Stimulated activated naive CD8-positive, alpha-beta T cell treated with anti-CD3 and anti-CD28 coated beads, Interleukin-15, Interleukin-2, amounts not matched to agents 100 ng/mL and 50 ng/mL, for 24 hours (primary cell): ENCODE data around the gene DOP1A.
A peak's percentile ranks its signal among the peaks of the same experiment; 100 is the strongest.

Experiments used
- H3K27ac Mint-ChIP-seq: one replicate; pipeline ENCODE4 v1.8.0; 2021; ENCODE audit warnings: mild to moderate bottlenecking, mixed read lengths
- H3K27me3 Mint-ChIP-seq: one replicate; pipeline ENCODE4 v1.8.0; 2021; ENCODE audit warnings: mixed read lengths
- H3K36me3 Mint-ChIP-seq: one replicate; pipeline ENCODE4 v1.8.0; 2021; ENCODE audit warnings: low read depth, mixed read lengths
- H3K4me1 Mint-ChIP-seq: one replicate; pipeline ENCODE4 v1.8.0; 2021; ENCODE audit warnings: low read depth, mixed read lengths
- H3K4me3 Mint-ChIP-seq: one replicate; pipeline ENCODE4 v1.8.0; 2021; ENCODE audit warnings: mild to moderate bottlenecking, mixed read lengths
- H3K9me3 Mint-ChIP-seq: one replicate; pipeline ENCODE4 v1.8.0; 2021; ENCODE audit warnings: mixed read lengths

The DOP1A gene

GRCh38 chr6:83067448-83068439, at the start of gene DOP1A:
DOP1A (plus strand) TSS chr6:83067671; CDS start chr6:83096978, 29,307 bp downstream.
- Mint-ChIP-seq H3K27ac (peak within 1 kb of the TSS; percentile 75), H3K4me3 (peak within 1 kb of the TSS; percentile 90), H3K36me3 (peaks cover 2% of the 10 kb centered on the region), H3K27me3 (no peaks in the 10 kb centered on the region), H3K9me3 (no peaks in the 10 kb centered on the region), H3K4me1 (peaks cover 51% of the 10 kb centered on the region)

GRCh38 chr6:83019741-83020140, 47.7 kb upstream of the DOP1A start:
- Mint-ChIP-seq H3K4me3 (no peak overlapping the region), H3K36me3 (peaks cover 80% of the 10 kb centered on the region), H3K27me3 (no peaks in the 10 kb centered on the region), H3K9me3 (peaks cover 6% of the 10 kb centered on the region), H3K27ac (no peak overlapping the region), H3K4me1 (no peaks in the 10 kb centered on the region)

GRCh38 chr6:83031689-83032088, 35.8 kb upstream of the DOP1A start:
- Mint-ChIP-seq H3K27me3 (no peaks in the 10 kb centered on the region), H3K27ac (no peak overlapping the region), H3K9me3 (peaks cover 11% of the 10 kb centered on the region), H3K4me3 (no peak overlapping the region), H3K36me3 (peaks cover 74% of the 10 kb centered on the region), H3K4me1 (no peaks in the 10 kb centered on the region)

- H3K4me3 Mint-ChIP-seq = no peak overlapping the region
- H3K27me3 Mint-ChIP-seq = no peaks in the 10 kb centered on the region
- H3K27ac Mint-ChIP-seq = no peak overlapping the region
- H3K4me1 Mint-ChIP-seq = no peaks in the 10 kb centered on the region
- H3K9me3 Mint-ChIP-seq = peaks cover 6% of the 10 kb centered on the region
- H3K36me3 Mint-ChIP-seq = peaks cover 49% of the 10 kb centered on the region
Measured at GRCh38 chr6:83038246-83038645, 29.2 kb upstream of the DOP1A start.

GRCh38 chr6:83042467-83043053, 24.9 kb upstream of the DOP1A start:
- Mint-ChIP-seq H3K36me3 (peaks cover 29% of the 10 kb centered on the region), H3K4me3 (no peak overlapping the region), H3K4me1 (no peaks in the 10 kb centered on the region), H3K27me3 (no peaks in the 10 kb centered on the region), H3K9me3 (no peaks in the 10 kb centered on the region), H3K27ac (no peak overlapping the region)

- H3K4me3 Mint-ChIP-seq = no peak overlapping the region
- H3K36me3 Mint-ChIP-seq = peaks cover 27% of the 10 kb centered on the region
- no peaks in the 10 kb centered on the region for H3K9me3 Mint-ChIP-seq
- H3K27me3 Mint-ChIP-seq = no peaks in the 10 kb centered on the region
- H3K27ac Mint-ChIP-seq = no peak overlapping the region
- H3K4me1 Mint-ChIP-seq = no peaks in the 10 kb centered on the region
Measured at GRCh38 chr6:83044091-83044768, 23.2 kb upstream of the DOP1A start.

GRCh38 chr6:83047065-83047754, 20.3 kb upstream of the DOP1A start:
- no peaks in the 10 kb centered on the region for H3K9me3 Mint-ChIP-seq
- H3K36me3 Mint-ChIP-seq = peaks cover 35% of the 10 kb centered on the region
- H3K27ac Mint-ChIP-seq = no peak overlapping the region
- H3K4me1 Mint-ChIP-seq = no peaks in the 10 kb centered on the region
- no peaks in the 10 kb centered on the region for H3K27me3 Mint-ChIP-seq
- no peak overlapping the region for H3K4me3 Mint-ChIP-seq

GRCh38 chr6:83051377-83052172, 15.9 kb upstream of the DOP1A start:
- Mint-ChIP-seq H3K4me1 (peaks cover 3% of the 10 kb centered on the region), H3K36me3 (peaks cover 53% of the 10 kb centered on the region), H3K9me3 (no peaks in the 10 kb centered on the region), H3K4me3 (no peak overlapping the region), H3K27ac (no peak overlapping the region), H3K27me3 (no peaks in the 10 kb centered on the region)

GRCh38 chr6:83053678-83054077, 13.8 kb upstream of the DOP1A start:
- no peaks in the 10 kb centered on the region for H3K9me3 Mint-ChIP-seq
- no peaks in the 10 kb centered on the region for H3K27me3 Mint-ChIP-seq
- no peak overlapping the region for H3K4me3 Mint-ChIP-seq
- no peak overlapping the region for H3K27ac Mint-ChIP-seq
- peaks cover 3% of the 10 kb centered on the region for H3K4me1 Mint-ChIP-seq
- peaks cover 57% of the 10 kb centered on the region for H3K36me3 Mint-ChIP-seq

GRCh38 chr6:83055366-83055964, 12.0 kb upstream of the DOP1A start:
- Mint-ChIP-seq H3K4me3 (no peak overlapping the region), H3K36me3 (peaks cover 61% of the 10 kb centered on the region), H3K9me3 (no peaks in the 10 kb centered on the region), H3K27me3 (no peaks in the 10 kb centered on the region), H3K4me1 (peaks cover 3% of the 10 kb centered on the region), H3K27ac (no peak overlapping the region)

GRCh38 chr6:83057705-83058321, 9.7 kb upstream of the DOP1A start:
- H3K36me3 Mint-ChIP-seq = peaks cover 66% of the 10 kb centered on the region
- H3K27me3 Mint-ChIP-seq = no peaks in the 10 kb centered on the region
- no peak overlapping the region for H3K4me3 Mint-ChIP-seq
- peaks cover 3% of the 10 kb centered on the region for H3K4me1 Mint-ChIP-seq
- H3K27ac Mint-ChIP-seq = no peak overlapping the region
- no peaks in the 10 kb centered on the region for H3K9me3 Mint-ChIP-seq

GRCh38 chr6:83061190-83061589, 6.3 kb upstream of the DOP1A start:
- Mint-ChIP-seq H3K36me3 (peaks cover 45% of the 10 kb centered on the region), H3K4me3 (no peak overlapping the region), H3K27ac (no peak overlapping the region), H3K27me3 (no peaks in the 10 kb centered on the region), H3K9me3 (no peaks in the 10 kb centered on the region), H3K4me1 (peaks cover 18% of the 10 kb centered on the region)

- Mint-ChIP-seq H3K27ac (no peak overlapping the region), H3K4me3 (no peak overlapping the region), H3K27me3 (no peaks in the 10 kb centered on the region), H3K9me3 (no peaks in the 10 kb centered on the region), H3K36me3 (peaks cover 37% of the 10 kb centered on the region), H3K4me1 (peaks cover 19% of the 10 kb centered on the region)
Measured at GRCh38 chr6:83062225-83062624, 5.2 kb upstream of the DOP1A start.
